GM21423 (cell line): ENCODE data around the gene MYO5C.

Source experiments
- ATAC-seq: cut with Tn5 transposase; IDR thresholded peaks from one replicate; pipeline ENCODE4 v1.9.1; 2021; ENCODE audit warnings: mild to moderate bottlenecking, moderate library complexity; ENCODE audit not compliant: unreplicated experiment

MYO5C gene

DNA sequence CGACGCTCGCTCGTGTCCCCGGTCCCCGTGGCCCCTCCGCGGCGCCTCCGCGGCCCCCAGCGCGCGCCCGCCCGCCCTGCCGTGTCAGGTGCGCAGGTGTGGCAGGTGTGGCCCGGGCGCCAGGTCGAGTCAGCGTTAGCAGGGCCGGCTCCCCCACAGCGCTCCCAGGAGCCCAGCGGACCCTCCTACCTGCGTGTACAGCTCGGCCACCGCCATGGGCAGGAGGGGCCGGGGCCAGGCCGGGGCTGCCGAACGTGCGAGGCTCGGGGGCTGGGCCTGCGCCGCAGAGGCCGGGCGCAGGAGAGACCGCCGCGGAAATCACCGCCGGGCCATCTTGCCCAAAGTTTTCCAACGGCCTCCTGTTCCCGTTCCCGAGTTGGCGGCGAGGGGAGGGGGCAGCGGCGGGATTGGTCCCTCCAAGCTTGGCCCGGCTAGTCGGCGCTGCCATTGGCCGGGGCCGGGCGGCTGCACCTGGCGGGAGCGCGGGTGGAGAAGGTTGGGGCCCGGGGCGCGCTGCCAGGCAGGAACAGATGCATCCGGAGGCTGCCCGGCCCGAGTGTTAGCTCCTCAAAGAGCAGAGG is at the start of gene MYO5C:
TSS of gene MYO5C (minus strand) at position 384 of the 581 bp plus-strand sequence. CDS start at position 216, 168 bp downstream.
- ATAC-seq = no peak

DNA sequence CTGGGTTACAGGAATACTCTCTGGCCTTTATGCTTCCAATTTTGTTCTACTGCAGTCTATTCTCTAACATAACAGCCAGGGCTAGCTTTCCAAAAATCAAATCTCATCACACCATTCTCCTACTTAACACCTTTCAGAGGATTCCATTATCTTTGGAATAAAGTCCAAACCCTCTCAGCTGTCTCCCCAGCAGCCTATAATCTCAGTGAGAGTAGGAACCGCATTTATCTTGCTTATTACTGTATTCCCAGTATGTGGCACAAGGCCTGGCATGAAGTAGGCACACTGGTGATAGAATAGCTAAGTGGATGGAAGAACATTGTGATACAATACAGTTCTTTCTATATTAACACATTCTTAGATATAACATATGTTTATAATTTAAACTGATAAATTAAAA is 49.0 kb upstream of the MYO5C start:
- no peak for ATAC-seq

- no peak for ATAC-seq
Observed at GRCh38 chr15:52343831-52344230, 48.2 kb upstream of the MYO5C start.

DNA sequence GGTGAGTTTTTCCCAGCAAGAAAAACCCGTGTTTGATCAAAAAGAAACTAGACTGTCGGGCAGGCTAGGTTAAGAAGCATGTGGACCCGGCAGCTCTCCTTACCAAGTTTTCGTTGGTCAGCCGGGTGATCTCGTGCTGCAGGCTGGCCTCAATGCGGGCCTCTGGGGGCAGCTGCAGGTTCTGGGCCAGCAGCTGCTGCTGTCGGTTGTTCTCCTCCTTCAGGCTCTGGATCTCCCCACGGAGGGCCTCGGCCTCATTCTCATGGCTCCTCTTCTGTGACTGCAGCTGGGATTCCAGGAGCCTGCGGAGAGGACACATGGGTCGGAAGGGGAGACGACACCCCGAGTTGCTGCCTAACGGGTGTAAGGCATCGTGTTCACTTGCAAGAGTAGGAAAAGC is 44.5 kb upstream of the MYO5C start:
- no peak for ATAC-seq

DNA sequence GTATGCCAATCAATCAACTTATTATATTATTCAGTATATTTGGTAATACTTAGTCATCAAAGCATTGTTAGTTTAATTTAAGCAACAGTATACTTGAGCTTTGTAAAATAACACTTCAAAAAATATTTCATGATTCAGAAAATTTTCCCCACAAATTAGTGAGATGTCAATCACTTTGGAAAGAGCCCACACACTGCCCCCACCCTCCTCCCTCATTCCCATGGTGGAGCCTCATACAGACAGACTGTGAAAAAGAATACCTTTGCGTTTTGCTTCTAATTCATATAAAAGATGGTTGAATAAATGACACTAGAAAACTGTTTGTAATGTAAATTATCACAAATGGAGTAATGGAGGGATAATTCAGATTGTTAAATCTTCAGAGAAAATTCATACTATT is 43.3 kb upstream of the MYO5C start:
- ATAC-seq = no peak

- no peak for ATAC-seq
Observed at GRCh38 chr15:52338058-52338457, 42.5 kb upstream of the MYO5C start.

DNA sequence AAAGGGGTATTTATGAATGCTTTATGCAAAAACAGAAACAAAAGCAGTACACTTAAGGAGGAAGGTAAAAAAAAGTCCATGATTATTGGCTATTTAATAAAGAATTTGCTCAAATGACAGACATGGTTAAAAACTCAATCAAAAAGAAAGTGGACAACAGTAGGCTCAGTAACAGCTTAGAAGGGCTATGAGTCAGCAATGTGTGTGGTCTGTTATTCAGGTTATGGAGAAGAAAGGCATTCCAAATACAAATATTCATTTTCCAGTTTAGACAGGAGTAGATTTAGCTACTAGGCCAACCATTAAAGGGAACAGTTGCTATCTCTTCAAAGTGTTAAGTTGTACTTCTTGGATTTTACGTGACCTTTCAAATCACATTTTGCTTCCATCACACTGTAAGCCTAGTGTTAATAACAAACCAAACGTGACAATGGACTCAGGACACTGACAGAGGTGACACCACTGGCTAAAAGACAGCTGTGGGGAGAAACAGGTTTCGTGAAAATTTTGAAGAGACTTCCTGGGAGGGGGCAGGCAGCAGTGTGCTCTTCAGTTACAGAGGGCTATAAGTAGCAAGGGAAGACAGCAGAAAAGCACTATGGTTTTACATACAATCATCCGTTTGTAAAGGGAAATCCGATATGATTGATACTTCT is 41.7 kb upstream of the MYO5C start:
- ATAC-seq = no peak

DNA sequence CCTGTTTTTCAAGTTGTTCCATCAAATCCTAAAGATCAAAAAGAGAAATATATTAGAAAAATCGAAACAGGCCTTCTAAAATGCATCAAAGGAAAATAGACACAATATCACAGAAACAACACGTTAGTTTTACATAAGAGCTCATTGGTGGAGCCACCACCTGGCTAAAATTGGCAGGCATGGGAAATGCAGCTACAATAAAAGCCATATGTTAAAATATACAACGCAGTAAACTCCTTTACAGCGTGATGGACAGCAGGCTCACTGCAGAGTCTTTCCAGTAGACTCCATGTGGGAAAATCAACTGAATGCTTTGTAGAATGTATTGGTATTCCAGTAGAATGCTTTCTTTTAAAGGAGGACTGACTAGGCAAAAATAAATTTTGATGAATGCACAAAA is 40.9 kb upstream of the MYO5C start:
- ATAC-seq = no peak

DNA sequence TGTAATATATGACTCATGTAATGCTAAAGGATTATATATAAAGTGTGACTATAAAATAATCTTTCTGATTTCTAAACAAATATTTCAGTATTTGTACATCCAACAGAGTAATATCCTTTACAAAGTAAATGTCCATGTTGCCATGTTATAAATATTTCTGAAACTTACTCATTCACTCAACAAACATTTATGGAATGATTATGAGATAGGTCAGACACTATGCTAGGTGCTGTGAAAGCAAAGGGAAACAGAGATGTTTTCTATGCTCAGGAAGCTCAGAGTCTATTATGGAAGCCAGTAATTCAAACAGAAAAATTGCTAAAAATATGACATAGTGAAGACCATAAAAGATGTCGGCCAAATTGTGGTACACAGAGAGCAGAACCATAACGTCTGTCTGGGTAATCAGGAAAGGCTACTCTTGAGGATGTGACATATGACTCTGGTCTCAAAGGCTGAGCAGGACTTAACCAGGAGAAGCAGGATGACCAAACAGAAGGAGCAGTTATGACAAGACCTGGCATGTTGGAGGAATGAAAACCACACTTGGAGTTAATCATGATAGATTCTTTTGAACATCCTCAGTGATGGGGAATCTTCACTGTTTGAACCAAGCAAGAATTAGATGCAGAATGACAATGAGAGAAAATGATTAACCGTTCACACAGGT is 39.0 kb upstream of the MYO5C start:
- ATAC-seq = no peak

GRCh38 chr15:52331490-52332240 is 36.1 kb upstream of the MYO5C start:
- ATAC-seq = peak; percentile 93

GRCh38 chr15:52329987-52330386 is 34.4 kb upstream of the MYO5C start:
- no peak for ATAC-seq

GRCh38 chr15:52329150-52329549 is 33.5 kb upstream of the MYO5C start:
- no peak for ATAC-seq

- no peak for ATAC-seq
Observed at GRCh38 chr15:52328680-52329079, 33.1 kb upstream of the MYO5C start.

DNA sequence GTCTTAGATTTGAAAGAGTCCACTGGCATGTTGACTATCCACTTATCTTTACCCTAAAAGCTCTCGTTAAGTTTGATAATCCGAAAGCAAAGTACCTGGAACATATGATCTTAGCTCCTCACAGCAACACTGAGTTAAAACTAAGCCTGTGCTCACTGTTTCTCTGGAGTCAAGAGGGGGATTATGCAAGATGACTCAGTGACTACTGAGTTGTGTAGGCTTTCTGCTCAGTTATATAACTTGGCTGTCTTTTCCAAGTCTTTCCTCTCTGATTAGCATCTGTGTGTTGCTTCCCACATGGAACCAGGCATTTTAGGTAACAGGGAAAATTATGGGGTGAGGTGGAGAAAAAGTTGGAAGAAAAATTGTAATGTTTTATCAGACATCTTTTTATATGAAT is 31.2 kb upstream of the MYO5C start:
- ATAC-seq = no peak

GRCh38 chr15:52324109-52324508 is 28.5 kb upstream of the MYO5C start:
- no peak for ATAC-seq

GRCh38 chr15:52318729-52319500 is 23.3 kb upstream of the MYO5C start:
- ATAC-seq = no peak

GRCh38 chr15:52317688-52318087 is 22.1 kb upstream of the MYO5C start:
- ATAC-seq = no peak

GRCh38 chr15:52317022-52317421 is 21.4 kb upstream of the MYO5C start:
- ATAC-seq = no peak

DNA sequence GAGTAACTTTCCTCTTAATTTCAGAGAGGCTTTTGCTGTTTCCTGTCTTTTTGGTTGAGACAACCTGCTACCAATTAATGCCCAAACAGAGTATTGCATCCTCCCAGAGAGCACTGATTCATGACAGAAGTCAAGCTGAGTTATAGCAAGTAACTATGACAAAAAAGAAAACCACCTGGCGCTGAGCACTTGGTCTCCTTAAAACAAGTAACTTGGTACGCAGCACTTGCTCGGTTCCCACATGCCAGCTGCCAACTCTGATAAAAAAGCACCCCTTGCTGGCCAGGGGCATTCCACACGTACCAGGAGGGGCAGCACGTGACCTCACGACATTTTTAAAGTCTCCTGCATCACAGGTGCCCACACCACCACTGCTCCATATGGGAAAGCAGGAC is 13.5 kb upstream of the MYO5C start:
- ATAC-seq = peak; percentile 60

DNA sequence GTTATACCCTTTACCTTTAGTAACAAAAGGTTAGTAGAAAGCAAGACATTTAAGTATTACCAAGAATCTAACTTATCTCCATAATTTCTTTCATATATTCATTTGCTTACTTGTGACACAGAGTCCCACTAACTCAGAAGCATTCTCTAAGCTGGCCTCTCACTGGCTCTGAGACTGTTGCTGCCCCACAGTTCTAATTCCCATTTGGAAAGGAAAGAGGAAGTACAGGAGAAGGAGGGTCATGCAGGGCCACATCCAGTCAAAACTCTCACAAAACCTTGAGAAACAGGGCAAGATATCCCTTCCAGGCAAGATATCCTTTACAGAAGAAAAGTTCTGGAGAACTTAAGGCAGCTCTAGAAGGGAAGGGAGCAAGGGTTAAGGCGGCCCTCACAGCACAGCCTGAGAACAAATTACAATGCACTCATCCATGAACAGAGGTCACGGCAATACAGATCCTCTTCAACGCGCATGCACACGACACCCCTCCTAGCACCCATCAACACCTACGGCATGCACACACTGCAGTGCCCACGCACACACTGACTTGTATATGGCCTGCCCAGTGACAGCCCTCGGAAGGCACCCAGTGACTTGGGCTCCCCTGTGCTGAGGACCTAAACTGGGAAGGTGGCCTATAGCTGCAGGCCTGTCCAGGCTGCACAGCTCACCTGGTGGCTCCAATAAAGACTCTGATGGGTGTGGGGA is 13.0 kb upstream of the MYO5C start:
- ATAC-seq = peak; percentile 74
